Loucy (cell line): ENCODE results near the gene EIF4EBP2.

Experiments
- H2AFZ ChIP-seq: fragments of 200-600 bp; sonication (generic); 2 replicates; pipeline ENCODE4 v1.6.0; 2016; ENCODE audit warnings: antibody characterized with exemption, mild to moderate bottlenecking, low read length, moderate library complexity
- H3F3A ChIP-seq: fragments of 200-600 bp; 2 replicates; pipeline ENCODE4 v1.6.0; 2016; ENCODE audit warnings: antibody characterized with exemption, low read depth, mild to moderate bottlenecking
- H3K27me3 ChIP-seq: fragments of 200-600 bp; sonication (generic); 2 replicates; pipeline ENCODE4 v1.6.1; 2014; ENCODE audit warnings: low read length, mild to moderate bottlenecking; ENCODE audit not compliant: insufficient read depth, poor library complexity, severe bottlenecking
- H3K36me3 ChIP-seq: fragments of 200-600 bp; sonication (generic); 2 replicates; pipeline ENCODE4 v1.6.1; 2016; ENCODE audit warnings: low read length; ENCODE audit not compliant: insufficient read depth
- H3K4me1 ChIP-seq: fragments of 200-600 bp; sonication (generic); 2 replicates; pipeline ENCODE4 v1.5.1; 2014; ENCODE audit warnings: low read length, mild to moderate bottlenecking; ENCODE audit not compliant: insufficient read depth, poor library complexity, severe bottlenecking
- H3K4me2 ChIP-seq: fragments of 200-600 bp; sonication (generic); 2 replicates; pipeline ENCODE4 v1.6.0; 2014; ENCODE audit warnings: antibody characterized with exemption, low read length, low read depth, mild to moderate bottlenecking; ENCODE audit not compliant: poor library complexity, severe bottlenecking
- H3K4me3 ChIP-seq: fragments of 200-600 bp; sonication (generic); 2 replicates; pipeline ENCODE4 v1.5.1; 2014; ENCODE audit warnings: low read length, mild to moderate bottlenecking, mixed read lengths; ENCODE audit not compliant: poor library complexity, severe bottlenecking
- H3K79me2 ChIP-seq: fragments of 200-600 bp; sonication (generic); 2 replicates; pipeline ENCODE4 v1.6.1; 2014; ENCODE audit warnings: low read length; ENCODE audit not compliant: insufficient read depth
- H3K9ac ChIP-seq: fragments of 200-600 bp; sonication (generic); 2 replicates; pipeline ENCODE4 v1.6.0; 2014; ENCODE audit warnings: mild to moderate bottlenecking, low read depth, low read length, moderate library complexity; ENCODE audit not compliant: poor library complexity, severe bottlenecking
- H3K9me2 ChIP-seq: fragments of 200-600 bp; sonication (generic); replicated peaks from 2 replicates; pipeline ENCODE4 v1.6.1; 2016; ENCODE audit warnings: low read depth, low read length, mixed read lengths
- H3K9me3 ChIP-seq: fragments of 200-600 bp; sonication (generic); 2 replicates; pipeline ENCODE4 v1.6.1; 2014; ENCODE audit warnings: mild to moderate bottlenecking, antibody characterized with exemption, low read length, low read depth; ENCODE audit not compliant: insufficient read depth
- H4K20me1 ChIP-seq: fragments of 200-600 bp; sonication (generic); 2 replicates; pipeline ENCODE4 v1.6.0; 2014; ENCODE audit warnings: antibody characterized with exemption, low read length, mild to moderate bottlenecking; ENCODE audit not compliant: insufficient read depth, poor library complexity, severe bottlenecking
- CTCF ChIP-seq: fragments of 200-600 bp; sonication (generic); conservative IDR thresholded peaks from 2 replicates; pipeline ENCODE4 v1.5.1; 2014; ENCODE audit warnings: mild to moderate bottlenecking, antibody characterized with exemption, low read length
- EZH2phosphoT487 ChIP-seq: fragments of 200-600 bp; IDR thresholded peaks from 2 replicates; pipeline ENCODE4 v1.6.1; 2018; ENCODE audit warnings: antibody characterized with exemption, mild to moderate bottlenecking, moderate library complexity, borderline replicate concordance

Gene EIF4EBP2

GRCh38 chr10:70456164-70456563, 52.2 kb downstream of the EIF4EBP2 start:
- no peaks in the 10 kb centered on the region for H3K9me3 ChIP-seq
- no peaks in the 10 kb centered on the region for H3K36me3 ChIP-seq
- no peaks in the 10 kb centered on the region for H3K9me2 ChIP-seq
- no peak overlapping the region for H3K9ac ChIP-seq
- no peaks in the 10 kb centered on the region for H3K79me2 ChIP-seq
- no peak overlapping the region for H3K4me3 ChIP-seq
- no peak overlapping the region for H2AFZ ChIP-seq
- no peak overlapping the region for H3K4me2 ChIP-seq
- no peaks in the 10 kb centered on the region for H3K27me3 ChIP-seq
- no peak for TF ChIP-seq CTCF
- TF ChIP-seq EZH2phosphoT487 = no peak
- H3K4me1 ChIP-seq = no peaks in the 10 kb centered on the region
- no peaks in the 10 kb centered on the region for H4K20me1 ChIP-seq
- no peaks in the 10 kb centered on the region for H3F3A ChIP-seq

- H3K9me2 ChIP-seq = no peaks in the 10 kb centered on the region
- H3K4me1 ChIP-seq = no peaks in the 10 kb centered on the region
- no peak overlapping the region for H3K4me2 ChIP-seq
- H3K9me3 ChIP-seq = no peaks in the 10 kb centered on the region
- H3K27me3 ChIP-seq = no peaks in the 10 kb centered on the region
- H4K20me1 ChIP-seq = no peaks in the 10 kb centered on the region
- H3K36me3 ChIP-seq = no peaks in the 10 kb centered on the region
- no peaks in the 10 kb centered on the region for H3F3A ChIP-seq
- no peak overlapping the region for H3K4me3 ChIP-seq
- no peaks in the 10 kb centered on the region for H3K79me2 ChIP-seq
- no peak overlapping the region for H2AFZ ChIP-seq
- no peak overlapping the region for H3K9ac ChIP-seq
- TF ChIP-seq CTCF (no peak), EZH2phosphoT487 (no peak)
These were observed 53.9 kb downstream of the EIF4EBP2 start for GRCh38 chr10:70457759-70458305.

GRCh38 chr10:70458329-70459060, 54.5 kb downstream of the EIF4EBP2 start:
- no peaks in the 10 kb centered on the region for H3K9me2 ChIP-seq
- no peak overlapping the region for H3K9ac ChIP-seq
- no peak for TF ChIP-seq CTCF
- TF ChIP-seq EZH2phosphoT487 = no peak
- no peaks in the 10 kb centered on the region for H4K20me1 ChIP-seq
- H3K9me3 ChIP-seq = no peaks in the 10 kb centered on the region
- no peak overlapping the region for H3K4me2 ChIP-seq
- H3K79me2 ChIP-seq = no peaks in the 10 kb centered on the region
- no peaks in the 10 kb centered on the region for H3K36me3 ChIP-seq
- no peak overlapping the region for H3K4me3 ChIP-seq
- no peaks in the 10 kb centered on the region for H3K4me1 ChIP-seq
- H2AFZ ChIP-seq = no peak overlapping the region
- no peaks in the 10 kb centered on the region for H3K27me3 ChIP-seq
- no peaks in the 10 kb centered on the region for H3F3A ChIP-seq
